Cardiac muscle cell (in vitro differentiated cells and primary cell): ENCODE measurements around the gene CCDC85A. TPM values are rescaled to one million over a fixed set of nuclear protein-coding genes. Genes with fewer than 3 reads are reported as not detected.

Experiments
- DNase-seq, 2 donors: peaks; one replicate each; pipeline versions ENCODE4 v3.0.0 to v3.0.0-alpha.2; 2010 to 2017; ENCODE audit warnings: low read depth in 1 of 2, low spot score in 1 of 2
- H3K27ac ChIP-seq: fragments of 200-600 bp; sonication (generic); 2 replicates; pipeline ENCODE4 v1.5.1; 2016
- H3K27me3 ChIP-seq: fragments of 200-600 bp; sonication (generic); 2 replicates; pipeline ENCODE4 v1.6.0; 2016; ENCODE audit warnings: control low read depth
- H3K36me3 ChIP-seq: fragments of 200-600 bp; sonication (generic); 2 replicates; pipeline ENCODE4 v1.5.1; 2016; ENCODE audit warnings: control low read depth
- H3K4me1 ChIP-seq: fragments of 200-600 bp; sonication (generic); 2 replicates; pipeline ENCODE4 v1.8.1; 2017; ENCODE audit warnings: low read depth, mild to moderate bottlenecking, mixed run types
- H3K4me3 ChIP-seq: fragments of 200-600 bp; sonication (generic); 2 replicates; pipeline ENCODE4 v1.5.1; 2016; ENCODE audit warnings: mild to moderate bottlenecking
- H3K9me3 ChIP-seq: fragments of 200-600 bp; sonication (generic); 2 replicates; pipeline ENCODE4 v1.5.1; 2017; ENCODE audit warnings: low read depth, mild to moderate bottlenecking, control low read depth
- polyA plus RNA-seq: library from polyadenylated mRNA; unstranded; fragments of >200 nt; fragmentation: Nextera tagmentation; extraction: Ambion mirVana; gene quantifications from 2 replicates; pipeline ENCODE4 v1.2.1, GENCODE V29; 2016
- total RNA-seq: library from RNA; depleted of rRNA; stranded (reverse); fragments of >200 nt; gene quantifications from 2 replicates; pipeline ENCODE4 v1.2.3, GENCODE V29; 2016
- TF ChIP-seq, protein P1 (sequence below): IDR thresholded peaks from 2 replicates; pipeline ENCODE4 v1.5.1; 2012; ENCODE audit warnings: low read depth, mild to moderate bottlenecking, low read length

The CCDC85A gene
- total and polyA plus RNA-seq, 2 experiments from 2014 or later, result 3.9 to 8.1 TPM

- TF ChIP-seq, protein P1, sequence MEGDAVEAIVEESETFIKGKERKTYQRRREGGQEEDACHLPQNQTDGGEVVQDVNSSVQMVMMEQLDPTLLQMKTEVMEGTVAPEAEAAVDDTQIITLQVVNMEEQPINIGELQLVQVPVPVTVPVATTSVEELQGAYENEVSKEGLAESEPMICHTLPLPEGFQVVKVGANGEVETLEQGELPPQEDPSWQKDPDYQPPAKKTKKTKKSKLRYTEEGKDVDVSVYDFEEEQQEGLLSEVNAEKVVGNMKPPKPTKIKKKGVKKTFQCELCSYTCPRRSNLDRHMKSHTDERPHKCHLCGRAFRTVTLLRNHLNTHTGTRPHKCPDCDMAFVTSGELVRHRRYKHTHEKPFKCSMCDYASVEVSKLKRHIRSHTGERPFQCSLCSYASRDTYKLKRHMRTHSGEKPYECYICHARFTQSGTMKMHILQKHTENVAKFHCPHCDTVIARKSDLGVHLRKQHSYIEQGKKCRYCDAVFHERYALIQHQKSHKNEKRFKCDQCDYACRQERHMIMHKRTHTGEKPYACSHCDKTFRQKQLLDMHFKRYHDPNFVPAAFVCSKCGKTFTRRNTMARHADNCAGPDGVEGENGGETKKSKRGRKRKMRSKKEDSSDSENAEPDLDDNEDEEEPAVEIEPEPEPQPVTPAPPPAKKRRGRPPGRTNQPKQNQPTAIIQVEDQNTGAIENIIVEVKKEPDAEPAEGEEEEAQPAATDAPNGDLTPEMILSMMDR, result no peak
- Histone ChIP-seq H3K4me3 (no peak overlapping the region), H3K36me3 (no peaks in the 10 kb centered on the region), H3K4me1 (no peaks in the 10 kb centered on the region), H3K27ac (no peak overlapping the region), H3K27me3 (no peaks in the 10 kb centered on the region), H3K9me3 (peaks cover 3% of the 10 kb centered on the region)
- DNase-seq, result no peak
Observed at GRCh38 chr2:56206250-56206649, 22.5 kb downstream of the CCDC85A start.

GRCh38 chr2:56207760-56208159 lies 24.0 kb downstream of the CCDC85A start:
- no peak overlapping the region for H3K27ac ChIP-seq
- no peak for DNase-seq

GRCh38 chr2:56208380-56208779 lies 24.6 kb downstream of the CCDC85A start:
- Histone ChIP-seq H3K9me3 (peaks cover 3% of the 10 kb centered on the region), H3K27me3 (no peaks in the 10 kb centered on the region), H3K4me3 (no peak overlapping the region), H3K4me1 (no peaks in the 10 kb centered on the region), H3K36me3 (no peaks in the 10 kb centered on the region), H3K27ac (no peak overlapping the region)
- TF ChIP-seq, protein P1, result no peak
- DNase-seq, result no peak

More at GRCh38 chr2:56207760-56208159, 24.0 kb downstream of the CCDC85A start:
- Histone ChIP-seq H3K36me3 (no peaks in the 10 kb centered on the region), H3K4me1 (no peaks in the 10 kb centered on the region), H3K4me3 (no peak overlapping the region), H3K9me3 (peaks cover 3% of the 10 kb centered on the region), H3K27me3 (no peaks in the 10 kb centered on the region)
- TF ChIP-seq, protein P1, result no peak

GRCh38 chr2:56209701-56210100 lies 25.9 kb downstream of the CCDC85A start:
- TF ChIP-seq, protein P1, result no peak
- Histone ChIP-seq H3K4me1 (no peaks in the 10 kb centered on the region), H3K27ac (no peak overlapping the region), H3K36me3 (no peaks in the 10 kb centered on the region), H3K27me3 (no peaks in the 10 kb centered on the region), H3K4me3 (no peak overlapping the region), H3K9me3 (peaks cover 3% of the 10 kb centered on the region)
- DNase-seq, result no peak

DNA sequence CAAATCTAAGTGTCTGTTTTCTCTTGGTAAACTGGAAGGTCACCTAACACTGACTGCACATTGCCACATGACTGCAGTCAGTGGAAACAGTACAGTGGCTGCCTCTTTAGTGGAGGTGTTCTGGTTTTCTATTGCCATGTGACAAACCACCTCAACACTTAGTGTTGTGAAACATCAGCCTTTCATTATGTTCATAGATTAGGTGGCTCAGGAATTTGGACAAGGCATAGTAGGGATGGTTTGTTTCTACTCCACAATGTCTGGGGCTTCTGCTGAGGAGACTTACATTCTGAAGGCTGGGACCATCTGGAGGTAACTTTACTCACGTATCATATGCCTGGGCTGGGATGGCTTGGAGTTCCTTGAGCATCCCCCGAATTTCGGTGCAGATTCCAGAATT lies 26.5 kb downstream of the CCDC85A start:
- Histone ChIP-seq H3K4me1 (no peaks in the 10 kb centered on the region), H3K27ac (no peak overlapping the region), H3K9me3 (peaks cover 3% of the 10 kb centered on the region), H3K36me3 (no peaks in the 10 kb centered on the region), H3K4me3 (no peak overlapping the region), H3K27me3 (no peaks in the 10 kb centered on the region)
- no peak for DNase-seq
- TF ChIP-seq, protein P1, result no peak

- TF ChIP-seq, protein P1, result no peak
- DNase-seq, result no peak
- Histone ChIP-seq H3K27me3 (no peaks in the 10 kb centered on the region), H3K4me1 (no peaks in the 10 kb centered on the region), H3K27ac (no peak overlapping the region), H3K36me3 (no peaks in the 10 kb centered on the region), H3K4me3 (no peak overlapping the region), H3K9me3 (peaks cover 3% of the 10 kb centered on the region)
Observed at GRCh38 chr2:56211048-56211447, 27.3 kb downstream of the CCDC85A start.
